ENCODE data around the gene TRIM69.
"Not testable (repeated sequence)": the region's sequence is repeated elsewhere in the genome, so short reads cannot be mapped to it uniquely, and the experiment has no call there.

The TRIM69 gene

DNA sequence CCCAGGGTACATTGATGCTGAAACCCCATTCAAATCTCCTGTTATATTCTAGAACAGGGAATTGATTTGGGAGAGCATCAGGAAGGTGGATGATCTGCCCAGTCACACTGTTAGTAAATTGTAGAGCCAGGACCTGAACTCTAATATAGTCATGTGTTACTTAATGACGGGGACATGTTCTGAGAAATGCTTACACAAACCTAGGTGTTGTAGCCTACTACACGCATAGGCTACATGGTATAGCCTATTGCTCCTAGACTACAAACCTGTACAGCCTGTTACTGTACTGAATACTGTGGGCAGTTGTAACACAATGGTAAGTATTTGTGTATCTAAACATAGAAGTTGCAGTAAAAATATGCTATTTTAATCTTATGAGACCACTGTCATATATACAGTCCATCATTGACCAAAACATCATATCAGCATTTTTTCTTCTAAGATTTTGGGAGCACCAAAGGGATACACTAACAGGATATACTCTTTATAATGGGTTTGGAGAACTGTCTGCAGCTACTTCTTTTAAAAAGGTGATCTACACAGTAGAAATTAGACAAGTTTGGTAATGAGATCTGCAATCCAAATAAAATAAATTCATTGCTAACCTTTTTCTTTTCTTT is 19.2 kb upstream of the TRIM69 start:
- DNase-seq = no peak

DNA sequence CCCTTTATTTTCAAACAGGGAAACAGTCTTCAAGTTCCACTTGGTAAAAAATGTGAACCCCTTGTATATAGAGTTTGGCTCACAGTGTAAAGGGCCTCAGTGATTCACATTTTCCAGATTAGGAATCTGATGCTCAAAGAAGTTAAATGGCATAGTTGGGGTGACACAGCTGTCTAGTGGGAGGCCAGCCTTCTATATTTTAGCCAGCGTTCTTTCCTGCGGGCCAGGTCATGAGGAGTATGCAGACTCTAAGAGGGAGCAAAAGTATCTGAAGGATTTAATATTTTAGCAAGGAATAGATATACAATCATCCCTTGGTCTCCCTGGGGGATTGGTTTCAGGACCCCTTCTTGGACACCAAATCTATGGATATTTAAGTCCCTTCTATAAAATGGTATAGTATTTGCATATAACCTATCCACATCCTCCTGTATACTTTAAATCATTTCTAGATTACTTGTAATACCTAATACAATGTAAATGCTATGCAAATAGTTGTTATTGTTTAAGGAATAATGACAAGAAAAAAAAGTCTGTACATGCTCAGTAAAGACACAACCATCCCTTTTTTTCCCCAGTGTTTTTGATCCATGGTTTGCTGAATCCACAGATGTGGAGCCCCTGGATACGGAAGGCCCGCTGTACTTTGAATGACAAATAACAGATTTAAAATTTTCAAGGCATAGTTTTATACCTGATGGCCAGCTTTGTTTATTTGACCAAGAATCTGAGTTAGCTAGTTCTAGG is 18.0 kb upstream of the TRIM69 start:
- DNase-seq = no peak

DNA sequence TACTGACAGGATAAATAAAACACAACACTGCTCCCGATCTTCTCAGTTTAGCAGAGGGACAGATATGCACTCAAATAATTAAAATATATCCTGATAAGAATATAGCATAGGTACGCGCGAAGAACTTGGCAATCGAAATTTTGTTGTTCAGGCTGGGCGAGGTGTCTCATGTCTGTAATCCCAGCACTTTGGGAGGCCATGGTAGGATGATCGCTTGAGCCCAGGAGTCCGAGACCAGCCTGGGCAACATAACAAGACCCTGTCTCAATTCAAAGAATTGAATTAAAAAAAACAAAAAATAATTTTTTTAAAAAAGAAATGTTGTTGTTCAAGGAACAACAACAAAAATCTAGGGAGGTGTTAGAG is 17.4 kb upstream of the TRIM69 start:
- no peak for DNase-seq

DNA sequence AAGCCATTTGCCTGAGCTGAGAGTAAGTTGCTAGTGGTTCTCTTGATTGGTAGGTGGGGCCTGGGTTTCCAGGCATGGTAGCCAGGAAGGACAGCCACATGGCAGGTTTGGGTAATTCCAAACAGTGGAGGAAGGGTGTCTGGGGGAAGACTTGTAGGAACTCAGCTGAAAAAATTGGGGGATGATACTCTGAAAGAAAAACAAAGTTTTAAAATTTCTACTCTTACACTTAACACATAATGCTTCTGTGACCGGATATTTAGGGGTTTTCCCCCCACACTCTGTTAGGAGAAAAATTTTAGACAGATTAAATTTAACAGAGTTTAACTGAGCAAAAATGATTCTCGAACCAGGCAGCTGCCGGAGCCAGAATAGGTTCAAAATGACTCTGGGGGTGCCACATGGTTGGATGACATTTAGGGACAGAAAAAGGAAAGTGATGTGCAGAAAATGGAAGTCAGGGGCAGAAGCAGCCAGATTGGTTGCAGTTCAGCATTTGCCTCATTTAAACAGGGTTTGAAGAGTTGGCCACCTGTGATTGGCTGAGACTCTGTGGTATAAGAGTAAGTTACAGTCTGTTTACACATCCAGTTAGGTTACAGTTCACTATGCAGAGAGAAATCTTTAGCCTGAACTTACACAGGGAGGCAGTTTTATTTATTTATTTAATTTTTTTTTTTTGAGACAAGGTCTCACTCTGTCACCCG is 16.9 kb upstream of the TRIM69 start:
- DNase-seq = no peak

DNA sequence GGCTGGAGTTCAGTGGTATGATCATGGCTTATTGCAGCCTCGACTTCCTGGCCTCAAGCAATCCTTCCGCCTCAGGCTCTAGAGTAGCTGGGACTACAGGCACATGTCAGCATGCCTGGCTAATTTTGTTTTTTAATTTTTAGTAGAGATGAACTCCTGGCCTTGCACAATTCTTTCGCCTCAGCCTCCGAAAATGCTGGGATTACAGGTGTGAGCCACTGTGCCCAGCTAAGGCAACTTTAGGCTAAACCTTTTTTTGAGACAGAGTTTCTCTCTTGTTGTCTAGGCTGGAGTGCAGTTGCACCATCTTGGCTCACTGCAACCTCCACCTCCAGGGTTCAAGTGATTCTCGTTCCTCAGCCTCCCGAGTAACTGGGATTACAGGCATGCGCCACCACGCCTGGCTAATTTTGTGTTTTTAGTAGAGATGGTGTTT is 16.3 kb upstream of the TRIM69 start:
- not testable (repeated sequence) for DNase-seq

DNA sequence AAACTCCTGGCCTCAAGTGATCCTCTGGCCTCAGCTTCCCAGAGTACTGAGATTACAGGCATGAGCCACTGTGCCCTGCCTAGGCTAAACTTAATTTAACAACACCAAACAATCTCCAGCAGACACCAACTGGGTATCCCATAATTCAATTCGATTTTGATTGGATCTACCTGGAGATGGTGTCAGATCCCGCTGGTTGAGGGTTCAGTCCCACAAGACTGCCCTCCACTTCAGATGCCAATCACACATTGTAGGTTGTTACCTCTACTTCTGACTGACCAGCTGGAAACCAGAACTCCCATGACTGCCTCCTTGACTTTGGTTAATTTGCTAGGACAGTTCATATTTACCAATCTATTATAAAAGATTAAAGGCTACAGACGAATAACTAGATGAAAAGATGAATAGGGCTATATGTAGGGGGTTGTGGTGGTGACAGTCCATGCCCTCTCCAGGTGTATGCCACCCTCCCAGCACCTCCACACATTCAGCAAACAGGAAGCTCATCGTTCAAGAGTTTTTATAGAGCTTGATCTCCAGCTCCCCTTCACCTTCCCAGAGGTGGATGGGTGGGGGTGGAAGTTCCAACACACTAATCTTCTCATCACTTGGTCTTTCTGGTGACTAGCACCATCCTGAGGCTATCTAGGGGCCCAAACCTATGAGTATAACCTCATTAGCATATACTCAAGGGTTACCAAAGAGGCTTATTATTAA is 15.7 kb upstream of the TRIM69 start:
- DNase-seq = no peak

DNA sequence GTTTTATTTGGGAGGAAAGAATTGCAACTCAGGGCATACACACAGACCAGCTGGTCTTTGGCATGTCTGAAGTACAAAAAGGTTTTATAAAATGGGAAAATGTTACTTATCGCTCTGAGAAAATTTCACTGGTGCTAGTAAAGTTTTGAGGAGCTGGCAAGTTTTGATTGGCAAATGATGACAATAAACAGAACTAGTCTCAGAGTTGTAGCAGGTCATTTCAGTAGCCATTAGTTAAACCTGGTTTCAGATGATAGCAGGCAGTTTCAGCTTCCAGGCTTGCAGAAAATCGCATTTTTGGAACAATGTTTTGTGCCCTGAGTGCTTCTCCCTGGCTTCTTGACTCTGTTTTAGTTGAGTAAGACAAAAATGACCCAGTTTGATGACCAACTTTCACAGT is 14.3 kb upstream of the TRIM69 start:
- no peak for DNase-seq

DNA sequence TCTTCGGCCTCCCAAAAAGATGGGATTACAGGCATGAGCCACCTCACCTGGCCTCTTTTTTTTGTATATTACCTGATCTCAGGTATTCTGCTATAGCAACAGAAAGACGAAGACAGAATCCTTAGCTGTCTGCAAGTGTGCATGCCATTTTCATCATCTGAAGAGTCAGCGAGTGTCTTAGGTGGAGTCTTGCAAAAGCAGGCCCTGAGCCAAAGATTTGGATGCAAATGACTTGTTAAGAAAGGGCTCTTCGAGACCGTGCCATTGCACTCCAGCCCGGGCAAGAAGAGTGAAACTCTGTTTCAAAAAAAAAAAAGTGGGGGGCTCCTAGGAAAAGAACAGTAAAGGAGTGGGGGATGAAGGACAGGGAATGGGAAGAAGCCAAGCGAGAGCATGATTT is 10.2 kb upstream of the TRIM69 start:
- DNase-seq = no peak

DNA sequence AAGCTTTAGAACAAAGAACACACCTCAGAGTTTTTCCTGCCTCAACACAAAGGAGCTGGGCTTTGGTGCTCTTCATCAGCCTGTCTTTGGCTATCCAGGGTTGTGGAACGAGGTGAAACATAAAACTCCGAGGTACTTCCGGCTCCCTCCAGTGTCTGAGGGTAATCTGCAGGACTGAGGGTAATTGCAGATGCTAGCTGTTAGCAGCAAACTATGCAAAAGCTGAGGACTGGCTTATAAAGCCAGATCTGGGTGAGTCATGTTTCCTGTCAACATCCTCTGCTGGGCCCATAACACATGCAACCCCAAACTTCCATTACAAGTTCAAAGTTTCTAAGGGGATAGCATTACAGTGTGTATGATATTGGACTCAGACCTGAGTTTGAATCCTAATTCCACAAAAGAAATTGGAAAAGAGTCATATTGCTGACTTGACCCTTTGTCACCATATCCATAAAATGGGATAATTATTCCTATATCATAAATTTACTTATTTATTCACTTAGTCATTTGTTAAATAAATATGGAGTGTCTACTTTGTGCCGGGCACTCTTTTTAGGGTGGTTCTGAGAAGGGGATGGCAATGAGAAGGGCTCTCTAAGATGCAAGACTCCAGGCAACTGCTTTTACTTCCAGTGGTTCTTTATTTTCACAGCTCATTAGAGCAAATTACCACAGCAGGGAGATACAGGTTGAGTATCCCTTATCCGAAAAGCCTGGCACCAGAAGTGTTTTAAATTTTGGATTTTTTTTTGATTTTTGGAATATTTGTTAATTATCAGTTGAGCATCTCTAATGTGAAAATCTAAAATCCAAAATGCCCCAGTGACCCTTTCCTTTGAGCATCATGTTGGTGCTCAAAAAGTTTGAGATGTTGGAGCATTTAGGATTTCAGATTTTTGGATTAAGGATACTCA is 9.5 kb upstream of the TRIM69 start:
- DNase-seq = no peak

DNA sequence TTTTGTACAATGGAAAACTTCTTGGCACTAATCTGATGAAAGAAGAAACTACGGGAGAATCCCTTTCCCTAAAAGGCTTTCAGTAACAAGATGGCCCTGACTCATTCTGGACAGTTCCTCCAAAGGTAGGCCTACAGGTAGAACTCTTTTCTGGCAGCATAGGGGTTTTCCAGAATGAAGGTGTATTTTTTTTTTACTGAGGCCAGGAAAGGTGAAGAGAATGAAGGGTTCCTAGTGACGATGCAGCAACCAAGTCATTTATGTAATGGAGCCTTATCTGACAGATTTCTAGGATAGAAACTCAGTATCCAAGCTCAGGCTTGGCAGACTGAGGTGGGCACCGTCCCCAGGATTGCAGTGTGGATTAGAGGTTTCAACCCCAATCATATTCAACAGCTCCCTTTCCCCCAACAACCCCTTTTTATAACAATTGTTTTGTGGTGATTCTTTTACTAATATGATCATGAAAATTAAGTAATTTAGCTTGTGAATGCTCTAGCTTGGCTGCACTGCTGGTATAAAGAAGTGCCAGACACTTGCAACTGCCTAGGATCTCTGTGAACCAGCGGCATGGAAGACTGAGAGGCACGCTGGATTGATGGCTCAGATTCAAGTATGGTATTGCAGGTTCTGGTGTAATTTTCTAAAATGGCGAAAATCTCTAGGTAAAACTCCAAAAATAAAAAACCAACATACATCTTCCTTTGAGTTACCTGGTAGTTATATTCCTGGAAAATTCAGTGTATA is 8.7 kb upstream of the TRIM69 start:
- DNase-seq = no peak

DNA sequence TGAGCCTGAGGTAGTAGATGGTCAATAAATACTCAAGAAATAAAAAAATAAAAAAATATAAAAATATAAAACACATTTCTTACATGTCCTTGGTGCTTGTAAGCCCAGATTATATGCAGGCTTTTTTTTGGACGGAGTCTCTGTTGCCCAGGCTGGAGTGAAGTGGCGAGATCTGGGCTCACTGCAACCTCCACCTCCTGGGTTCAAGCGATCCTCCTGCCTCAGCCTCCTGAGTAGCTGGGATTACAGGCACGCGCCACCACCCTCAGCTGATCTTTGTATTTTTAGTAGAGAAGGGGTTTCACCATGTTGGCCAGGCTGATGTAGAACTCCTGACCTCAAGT is 8.1 kb upstream of the TRIM69 start:
- not testable (repeated sequence) for DNase-seq

DNA sequence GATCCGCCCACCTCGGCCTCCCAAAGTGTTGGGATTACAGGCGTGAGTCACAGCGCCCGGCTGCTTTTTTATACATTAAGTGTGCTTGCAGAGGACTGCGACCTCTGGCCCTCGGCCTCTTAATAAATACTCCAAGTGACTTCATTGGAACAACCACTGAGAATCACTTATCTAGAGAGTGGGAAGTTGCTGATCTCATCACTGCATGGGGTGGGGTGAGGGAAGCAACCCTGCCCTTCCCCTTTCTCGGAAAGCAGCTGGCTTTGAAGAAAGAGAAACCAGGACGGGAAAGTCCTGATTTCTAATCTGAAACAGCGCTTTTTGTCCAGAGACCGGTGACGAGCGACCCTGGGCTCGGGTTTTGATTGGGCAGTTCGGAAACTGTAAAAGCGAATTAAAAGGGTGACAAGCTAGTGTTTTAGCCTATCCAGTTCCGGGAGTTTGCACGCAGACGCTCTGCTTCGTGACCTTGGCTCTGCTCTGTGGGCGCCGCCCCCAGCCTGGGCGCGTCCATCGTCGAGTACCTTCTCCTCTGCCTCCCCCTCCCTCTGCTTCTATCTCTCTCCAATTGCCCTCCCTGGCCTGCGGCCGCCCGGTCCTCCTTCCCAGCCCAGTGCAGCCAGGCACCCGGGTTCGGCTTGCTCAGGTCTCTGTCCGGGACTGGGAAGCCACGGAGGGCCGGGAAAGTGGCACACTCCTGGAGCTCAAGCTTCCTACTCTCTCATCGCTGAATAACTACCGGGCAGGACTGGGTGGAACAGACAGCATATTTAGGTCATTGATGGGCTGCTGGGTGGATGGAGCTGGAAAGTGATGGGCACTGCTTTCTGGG is 7.5 kb upstream of the TRIM69 start:
- DNase-seq = peak; percentile 87

DNA sequence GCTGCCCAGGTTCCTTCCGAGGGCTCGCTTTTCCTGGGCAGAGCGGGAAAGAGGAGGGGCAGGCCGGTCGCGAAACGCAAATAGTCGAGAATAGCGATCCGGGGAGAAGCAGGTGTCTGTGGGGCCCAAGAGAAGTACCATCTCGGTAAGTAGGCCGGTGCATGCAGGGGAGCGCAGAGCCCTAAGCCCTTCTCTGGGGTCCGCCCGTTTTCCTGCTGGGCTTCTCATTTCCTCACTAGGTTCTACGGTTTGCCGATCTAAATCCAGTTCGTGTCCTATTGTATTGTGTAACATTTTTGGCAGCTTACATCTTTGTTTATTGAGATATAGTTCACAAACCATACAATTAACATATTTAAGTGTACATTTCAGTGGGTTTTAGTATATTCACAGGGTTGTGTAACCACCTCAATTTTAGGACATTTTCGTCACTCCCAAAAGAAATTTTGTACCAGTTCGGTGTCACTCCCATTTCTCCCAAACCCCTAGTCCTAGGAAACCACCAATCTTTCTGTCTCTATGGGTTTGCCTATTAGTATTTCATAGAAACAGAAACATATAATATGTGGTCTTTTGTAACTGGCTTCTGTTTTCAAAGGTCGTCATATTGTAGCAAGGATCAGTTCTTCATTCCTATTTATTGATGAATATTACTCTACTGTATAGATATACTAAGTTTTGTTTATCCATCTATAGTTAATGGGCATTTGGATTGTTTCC is 6.8 kb upstream of the TRIM69 start:
- no peak for DNase-seq

DNA sequence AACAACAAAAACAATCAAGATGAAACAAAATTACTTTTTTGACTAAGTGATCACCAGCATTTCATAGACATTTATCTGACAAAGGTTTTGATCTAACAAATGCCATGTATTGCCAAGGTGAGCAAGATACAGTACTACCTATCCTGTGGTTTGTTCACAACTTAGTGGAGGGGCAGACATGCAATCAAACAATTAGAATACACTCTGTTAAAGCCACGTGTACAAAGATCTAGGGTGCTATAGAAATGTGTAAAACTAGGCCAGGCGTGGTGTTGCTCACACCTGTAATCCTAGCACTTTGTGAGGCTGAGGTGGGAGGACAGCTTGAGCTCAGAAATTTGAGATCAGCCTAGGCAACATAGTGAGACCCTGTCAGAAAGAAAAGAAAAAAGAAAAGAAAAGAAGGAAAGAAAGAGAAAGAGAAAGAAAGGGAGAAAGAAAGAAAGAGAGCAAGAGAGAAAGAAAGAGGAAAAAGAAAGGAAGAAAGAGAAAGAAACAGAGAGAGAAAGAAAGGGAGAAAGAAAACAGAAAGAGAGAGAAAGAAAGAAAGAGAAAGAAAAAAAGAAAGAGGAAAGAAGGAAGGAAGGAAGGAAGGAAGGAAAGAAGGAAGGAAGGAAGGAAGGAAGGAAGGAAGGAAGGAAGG is 1.4 kb upstream of the TRIM69 start:
- no peak for DNase-seq

DNA sequence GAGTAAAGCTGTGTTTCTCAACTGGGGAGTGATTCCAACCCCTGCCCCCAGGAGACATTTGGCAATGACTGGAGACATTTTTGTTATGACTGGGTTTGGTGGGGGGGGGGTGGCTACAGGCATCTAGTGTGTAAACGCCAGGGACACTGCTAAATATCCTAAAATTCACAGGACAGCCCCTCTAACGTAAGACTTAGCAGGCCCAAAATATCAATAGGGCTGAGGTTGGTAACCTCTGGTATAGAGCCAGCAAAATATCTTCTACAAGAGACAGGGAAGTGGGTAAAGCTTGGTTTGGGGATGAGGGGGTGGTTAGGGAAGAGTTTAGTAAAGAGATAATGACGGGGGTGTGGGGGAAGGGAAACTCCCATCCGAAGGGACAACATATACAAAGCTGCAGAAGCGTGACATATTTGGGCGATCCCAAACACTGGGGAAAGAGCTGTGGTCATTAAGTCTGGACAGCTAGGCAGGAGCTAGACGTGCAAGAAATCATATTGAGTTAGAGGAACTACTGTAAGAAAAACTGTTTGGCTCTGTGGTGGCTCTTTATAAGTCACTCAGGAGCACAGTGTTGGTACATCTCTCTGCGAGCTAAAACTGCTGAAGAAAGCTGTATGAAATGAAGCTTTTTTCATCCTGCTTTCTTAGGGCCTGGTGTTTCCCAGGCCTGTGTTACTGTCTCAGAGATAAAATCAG is 697 bp upstream of the TRIM69 start:
- no peak for DNase-seq

DNA sequence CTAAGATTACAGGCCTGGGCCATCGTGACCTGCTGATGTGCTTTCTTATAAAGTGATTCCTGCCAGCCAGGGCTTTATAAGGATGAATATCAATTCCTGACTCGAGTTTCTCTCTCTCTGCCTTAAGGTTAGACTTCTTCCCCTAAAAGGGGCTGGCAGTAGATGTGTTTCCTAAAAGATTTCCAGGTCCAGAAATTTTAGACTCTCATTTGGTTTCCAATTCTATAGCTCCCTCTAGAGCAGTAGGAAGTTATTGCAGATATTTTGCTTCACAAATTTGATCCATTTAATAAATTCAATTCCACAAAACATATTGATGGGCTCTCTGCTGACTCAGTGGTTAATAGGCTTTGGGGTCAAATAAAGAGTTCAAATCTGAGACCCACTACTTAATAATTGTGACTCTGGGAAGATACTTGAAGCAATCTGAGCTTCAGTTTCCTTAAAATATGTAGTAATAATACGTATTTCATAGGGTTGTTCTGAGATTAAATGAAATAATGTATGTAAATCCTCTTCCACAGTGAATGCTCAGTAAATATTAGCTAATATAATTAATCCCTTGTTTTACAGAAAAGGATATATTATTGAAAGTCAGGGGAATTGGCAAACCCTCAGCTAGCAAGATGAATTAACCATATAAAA is 2.1 kb downstream of the TRIM69 start:
- DNase-seq = no peak

DNA sequence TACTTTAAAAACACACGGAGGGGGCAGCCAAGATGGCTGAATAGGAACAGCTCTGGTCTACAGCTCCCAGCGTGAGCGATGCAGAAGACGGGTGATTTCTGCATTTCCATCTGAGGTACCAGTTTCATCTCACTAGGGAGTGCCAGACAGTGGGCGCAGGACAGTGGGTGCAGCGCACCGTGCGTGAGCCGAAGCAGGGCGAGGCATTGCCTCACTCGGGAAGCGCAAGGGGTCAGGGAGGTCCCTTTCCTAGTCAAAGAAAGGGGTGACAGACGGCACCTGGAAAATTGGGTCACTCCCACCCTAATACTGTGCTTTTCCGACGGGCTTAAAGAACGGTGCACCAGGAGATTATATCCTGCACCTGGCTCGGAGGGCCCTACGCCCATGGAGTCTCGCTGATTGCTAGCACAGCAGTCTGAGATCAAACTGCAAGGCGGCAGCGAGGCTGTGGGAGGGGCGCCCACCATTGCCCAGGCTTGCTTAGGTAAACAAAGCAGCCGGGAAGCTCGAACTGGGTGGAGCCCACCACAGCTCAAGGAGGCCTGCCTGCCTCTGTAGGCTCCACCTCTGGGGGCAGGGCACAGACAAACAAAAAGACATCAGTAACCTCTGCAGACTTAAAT is 3.0 kb downstream of the TRIM69 start:
- DNase-seq = not testable (repeated sequence)

DNA sequence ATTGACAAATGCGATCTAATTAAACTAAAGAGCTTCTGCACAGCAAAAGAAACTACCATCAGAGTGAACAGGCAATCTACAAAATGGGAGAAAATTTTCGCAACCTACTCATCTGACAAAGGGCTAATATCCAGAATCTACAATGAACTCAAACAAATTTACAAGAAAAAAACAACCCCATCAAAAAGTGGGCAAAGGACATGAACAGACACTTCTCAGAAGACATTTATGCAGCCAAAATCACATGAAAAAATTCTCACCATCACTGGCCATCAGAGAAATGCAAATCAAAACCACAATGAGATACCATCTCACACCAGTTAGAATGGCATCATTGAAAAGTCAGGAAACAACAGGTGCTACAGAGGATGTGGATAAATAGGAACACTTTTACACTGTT is 7.1 kb downstream of the TRIM69 start:
- DNase-seq = not testable (repeated sequence)
